ENCODE results near the gene CORIN.
"Not testable (repeated sequence)": the region's sequence is repeated elsewhere in the genome, so short reads cannot be mapped to it uniquely, and the experiment has no call there.

The CORIN gene

GRCh38 chr4:47774079-47774478 lies 63.8 kb downstream of the CORIN start:
- no peak for DNase-seq

- DNase-seq, result no peak
Measured at GRCh38 chr4:47771020-47771419, 66.8 kb downstream of the CORIN start.

DNA sequence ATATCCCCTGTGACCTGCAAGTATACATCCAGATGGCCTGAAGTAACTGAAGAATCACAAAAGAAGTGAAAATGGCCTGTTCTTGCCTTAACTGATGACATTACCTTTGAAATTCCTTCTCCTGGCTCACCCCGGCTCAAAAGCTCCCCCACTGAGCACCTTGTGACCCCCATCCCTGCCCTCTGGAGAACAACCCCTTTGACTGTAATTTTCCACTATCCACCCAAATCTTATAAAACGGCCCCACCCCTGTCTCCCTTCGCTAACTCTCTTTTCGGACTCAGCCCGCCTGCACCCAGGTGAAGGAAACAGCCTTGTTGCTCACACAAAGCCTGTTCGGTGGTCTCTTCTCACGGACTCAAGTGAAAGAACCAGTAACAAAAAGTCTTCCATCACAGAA lies 69.9 kb downstream of the CORIN start:
- not testable (repeated sequence) for DNase-seq

GRCh38 chr4:47763279-47763678 lies 74.6 kb downstream of the CORIN start:
- DNase-seq, result no peak

GRCh38 chr4:47762376-47763266 lies 75.2 kb downstream of the CORIN start:
- DNase-seq, result no peak

- not testable (repeated sequence) for DNase-seq
Measured at GRCh38 chr4:47753316-47753715, 84.6 kb downstream of the CORIN start.

DNA sequence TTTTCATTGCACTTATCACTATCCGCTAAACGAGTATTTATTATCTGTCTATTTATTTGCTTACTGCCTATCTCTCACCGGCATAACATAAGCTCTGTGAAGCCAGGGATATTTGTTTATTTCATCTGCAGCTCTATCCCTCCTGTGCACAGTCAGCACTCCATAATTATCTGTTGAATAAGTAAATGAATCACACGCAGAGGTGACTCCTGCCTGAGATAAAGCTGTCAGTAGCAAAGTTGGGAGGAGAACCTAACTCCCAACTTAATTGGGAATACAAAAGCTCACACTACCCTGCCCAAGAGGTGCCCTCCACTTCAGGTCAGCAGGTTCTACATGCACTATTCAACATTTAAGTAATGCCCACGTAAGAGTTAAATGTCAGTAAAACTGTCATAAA lies 85.7 kb downstream of the CORIN start:
- DNase-seq, result no peak

GRCh38 chr4:47750788-47751187 lies 87.1 kb downstream of the CORIN start:
- DNase-seq, result no peak

- DNase-seq, result no peak
Measured at GRCh38 chr4:47749858-47750257, 88.0 kb downstream of the CORIN start.

DNA sequence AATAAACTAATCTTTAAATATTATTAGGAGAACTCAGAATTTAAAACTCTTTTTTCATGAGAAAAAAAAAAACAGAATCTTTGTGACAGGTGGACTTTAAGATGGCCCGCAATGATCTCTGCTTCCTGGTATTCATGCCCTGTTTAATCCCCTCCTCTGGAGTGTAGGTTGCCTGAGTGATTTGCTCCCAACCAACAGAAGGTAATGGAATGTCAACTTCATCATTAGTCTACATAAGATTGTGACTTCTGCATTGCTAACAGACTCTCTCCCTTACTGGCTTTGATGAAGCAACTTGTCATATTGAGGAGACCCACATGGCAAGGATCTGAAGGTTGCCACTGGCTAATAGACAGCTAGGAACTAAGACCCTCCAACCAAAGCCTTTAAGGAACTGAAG lies 88.8 kb downstream of the CORIN start:
- DNase-seq, result no peak

- no peak for DNase-seq
Measured at GRCh38 chr4:47747846-47748494, 89.9 kb downstream of the CORIN start.

DNA sequence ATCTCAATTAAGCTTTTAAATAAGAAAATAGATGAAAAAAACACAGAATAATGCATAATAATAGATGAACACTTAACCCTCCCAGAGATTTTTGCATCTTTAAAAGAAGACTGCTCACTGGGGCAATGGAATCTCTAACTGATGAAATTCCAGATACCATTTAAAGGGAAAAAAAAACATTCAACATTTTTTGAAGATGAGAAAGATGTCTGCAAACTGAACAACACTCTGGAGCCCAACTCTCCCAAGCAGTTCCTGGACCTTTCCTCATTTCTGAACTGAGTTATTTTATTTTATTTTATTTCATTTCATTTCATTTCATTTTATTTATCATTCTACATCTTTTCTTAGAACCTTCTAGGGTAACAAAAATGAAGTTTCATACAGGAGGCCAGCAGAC lies 90.7 kb downstream of the CORIN start:
- DNase-seq, result no peak

GRCh38 chr4:47746122-47746521 lies 91.7 kb downstream of the CORIN start:
- DNase-seq, result no peak

DNA sequence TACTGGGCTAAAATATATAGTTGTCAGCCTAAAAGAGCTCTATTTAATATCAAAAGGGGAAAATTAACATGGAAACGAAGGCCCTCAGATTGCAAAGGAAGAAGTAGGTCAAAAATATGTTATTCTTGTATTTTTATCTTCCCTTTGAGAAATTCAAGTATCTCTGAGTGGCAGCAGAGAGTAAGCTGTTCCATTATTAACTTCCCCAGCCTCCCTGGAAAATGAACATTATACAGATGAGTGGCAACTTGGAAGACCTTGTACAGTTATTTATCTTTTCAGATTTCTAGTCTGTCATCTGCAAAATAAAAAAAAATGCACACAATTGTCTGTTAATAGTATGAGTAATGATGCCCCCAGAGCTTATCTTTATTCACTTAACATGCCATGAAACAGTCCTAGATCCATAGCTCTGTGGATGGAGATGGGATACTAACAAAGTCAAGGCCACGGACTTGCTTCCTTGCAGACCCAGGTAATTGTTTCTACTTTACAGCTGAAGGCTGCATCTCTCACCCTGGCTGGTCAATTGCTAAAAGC lies 93.0 kb downstream of the CORIN start:
- no peak for DNase-seq

DNA sequence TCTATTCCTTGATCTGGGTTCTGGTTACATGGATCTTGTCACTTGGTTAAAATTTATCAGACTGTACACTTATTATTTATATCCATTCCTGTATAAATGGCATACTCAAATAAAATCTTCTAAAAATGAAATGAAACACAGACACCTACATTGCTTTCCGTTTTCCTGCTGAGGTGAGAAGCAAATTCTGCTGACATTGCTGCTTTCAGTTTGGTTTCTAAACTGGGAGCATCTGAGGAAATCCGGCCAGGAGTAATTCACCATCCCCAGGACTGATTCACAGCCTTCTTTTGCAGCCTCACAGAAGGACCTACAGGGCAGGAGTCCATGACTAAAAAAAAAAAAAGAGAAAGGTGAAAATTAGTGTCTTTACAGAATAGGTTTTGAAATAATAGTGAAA lies 93.6 kb downstream of the CORIN start:
- no peak for DNase-seq

GRCh38 chr4:47741200-47741599 lies 96.7 kb downstream of the CORIN start:
- no peak for DNase-seq

GRCh38 chr4:47737326-47737725 lies 100.5 kb downstream of the CORIN start:
- no peak for DNase-seq

GRCh38 chr4:47736555-47736954 lies 101.3 kb downstream of the CORIN start:
- no peak for DNase-seq

DNA sequence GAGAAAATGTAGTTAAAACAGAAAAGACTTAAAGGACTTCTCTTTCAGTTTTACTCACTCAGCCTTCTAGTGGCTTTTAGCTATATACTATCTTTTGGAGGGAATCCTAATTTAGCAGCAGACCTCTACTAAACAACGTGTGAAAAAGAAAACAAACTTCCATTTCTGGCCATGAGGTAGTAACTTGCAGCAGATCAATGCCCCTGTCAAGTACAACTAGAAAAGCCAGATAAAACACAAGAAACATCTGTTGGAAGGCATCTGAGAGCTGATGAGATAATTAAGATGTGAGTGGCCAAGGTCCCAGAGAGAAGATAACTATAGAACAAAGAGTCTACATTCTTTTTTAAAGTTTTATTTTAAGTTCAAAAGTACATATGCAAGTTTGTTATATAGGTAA lies 101.7 kb downstream of the CORIN start:
- DNase-seq, result no peak

GRCh38 chr4:47733302-47734175 lies 104.3 kb downstream of the CORIN start:
- DNase-seq, result no peak

DNA sequence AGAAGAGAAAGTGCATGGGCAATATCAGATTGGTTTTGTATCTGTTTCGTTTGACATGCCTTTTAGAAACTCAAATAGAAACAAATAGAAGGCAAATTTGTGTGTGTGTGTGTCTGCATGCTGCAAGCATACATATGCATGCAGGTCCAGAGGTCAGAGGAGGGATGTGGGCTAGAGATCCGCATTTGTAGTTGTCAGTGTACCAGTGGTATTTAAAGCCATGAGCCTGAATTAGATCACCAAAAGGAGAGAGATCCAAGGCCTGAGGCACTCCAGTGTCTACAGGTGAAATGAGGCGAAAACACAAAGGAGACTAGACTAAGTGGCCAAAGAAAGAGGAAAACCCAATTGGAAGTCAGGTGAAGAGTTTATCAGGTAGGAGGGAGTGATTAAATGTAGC lies 106.7 kb downstream of the CORIN start:
- DNase-seq, result no peak

- no peak for DNase-seq
Measured at GRCh38 chr4:47729131-47729680, 108.7 kb downstream of the CORIN start.

Data from right kidney (tissue), 1 donor.